Lung (tissue), 12 donors: ENCODE data around the gene SLC29A3. TPM values are rescaled to one million over a fixed set of nuclear protein-coding genes. Genes with fewer than 3 reads are reported as not detected.

Experiments used
- ATAC-seq: fragments of 200-7000 bp; cut with Tn5 transposase; one replicate; pipeline ENCODE4 v1.9.1; 2020; ENCODE audit warnings: moderate number of reproducible peaks; ENCODE audit not compliant: insufficient read depth, low FRiP score
- DNase-seq, 3 donors: peaks; one replicate each; pipeline ENCODE4 v3.0.0-alpha.2; 2013 to 2017
- H3K27ac ChIP-seq, 2 donors: one replicate each; pipeline ENCODE4 v1.5.1; 2013; ENCODE audit warnings: mild to moderate bottlenecking in 2 of 2, moderate library complexity in 2 of 2, control low read depth in 1 of 2, inconsistent platforms in 1 of 2, low read depth in 1 of 2, low read length in 1 of 2
- H3K27me3 ChIP-seq, 3 donors: one replicate each; pipeline ENCODE4 v1.5.1; 2013; ENCODE audit warnings: low read length in 2 of 3; ENCODE audit not compliant: control insufficient read depth in 3 of 3, insufficient read depth in 3 of 3
- H3K36me3 ChIP-seq, 4 donors: one replicate each; pipeline ENCODE4 v1.5.1; 2013; ENCODE audit warnings: low read length in 4 of 4, mild to moderate bottlenecking in 1 of 4, moderate library complexity in 1 of 4; ENCODE audit not compliant: control insufficient read depth in 4 of 4, insufficient read depth in 4 of 4
- H3K4me1 ChIP-seq, 5 donors: one replicate each; pipeline ENCODE4 v1.5.1; 2013; ENCODE audit warnings: low read length in 5 of 5, mild to moderate bottlenecking in 2 of 5, moderate library complexity in 1 of 5; ENCODE audit not compliant: control insufficient read depth in 5 of 5, insufficient read depth in 5 of 5
- H3K4me3 ChIP-seq: one replicate; pipeline ENCODE4 v1.5.1; 2013; ENCODE audit warnings: mild to moderate bottlenecking, control low read depth, moderate library complexity
- H3K9ac ChIP-seq, 2 donors: one replicate each; pipeline ENCODE4 v1.5.1; 2013; ENCODE audit warnings: low read length in 2 of 2, control low read depth in 1 of 2; ENCODE audit not compliant: insufficient read depth in 1 of 2
- H3K9me3 ChIP-seq, 4 donors: one replicate each; pipeline ENCODE4 v1.5.1; 2013; ENCODE audit warnings: low read length in 3 of 4, mild to moderate bottlenecking in 1 of 4, moderate library complexity in 1 of 4; ENCODE audit not compliant: control insufficient read depth in 4 of 4, insufficient read depth in 3 of 4
- WGBS, 2 donors: extraction: QIAGEN DNeasy Blood & Tissue Kit; methylation state at CpG; one replicate each; pipeline ENCODE4 v1.1.7; 2013; 5-methylcytosine and 5-hydroxymethylcytosine counted together
- polyA plus RNA-seq, 2 donors: library from polyadenylated mRNA; stranded (reverse); fragments of 200-250 nt; gene quantifications; one replicate each; pipeline ENCODE4 v1.2.1, GENCODE V29; 2013
- total RNA-seq, 2 donors: library from RNA; depleted of rRNA in 1 of 2; stranded (reverse); fragments of >200 nt in 1 of 2; gene quantifications; one replicate each; pipeline ENCODE4 v1.2.1, GENCODE V29; 2014 to 2021
- TF ChIP-seq, protein P1 (sequence below): IDR thresholded peaks from 2 replicates; pipeline ENCODE4 v1.5.1; 2012; ENCODE audit warnings: mild to moderate bottlenecking; ENCODE audit errors: control extremely low read depth, extremely low read depth
- donor health status: control.
- donor health status: control.
- donor health status: Bipolar disorder and iron deficiency.
- donor health status: healthy.
- donor health status: DM: yes; HTN: yes; CAD: no.

SLC29A3 gene
- total and polyA plus RNA-seq, 4 donors: 4.9 to 9.6 (median 5.4) TPM

DNA sequence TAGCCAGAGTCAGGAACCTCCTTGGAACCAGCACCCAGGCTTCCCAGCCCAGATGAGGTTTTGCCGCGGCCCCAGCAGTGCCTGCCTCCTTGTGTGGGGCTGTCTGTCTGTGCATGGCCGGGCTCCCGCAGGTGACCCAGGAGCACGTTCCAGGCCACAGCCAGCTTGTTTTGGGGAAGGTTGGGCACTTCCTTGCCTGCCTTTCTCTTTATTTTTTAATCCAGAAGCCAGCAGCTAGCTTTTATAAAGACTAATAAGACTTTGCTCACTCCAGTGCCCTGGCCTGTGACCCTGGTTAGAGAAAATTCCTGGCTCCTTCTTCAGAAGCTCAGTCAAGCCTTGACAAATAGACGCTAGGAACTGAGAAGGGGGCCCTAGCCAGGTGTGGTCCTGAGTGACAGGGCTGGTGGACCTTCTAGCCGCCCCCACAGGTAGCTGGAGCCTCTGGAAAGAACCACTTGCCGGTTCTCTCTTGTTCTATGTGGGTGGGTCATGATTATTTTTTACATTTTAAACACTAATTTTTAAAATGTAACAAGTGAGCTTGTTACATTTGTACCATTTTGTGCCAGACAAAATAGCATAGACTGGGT lies 837 bp downstream of the SLC29A3 start:
- Histone ChIP-seq H3K9ac (no peak overlapping the region), H3K27ac (peak overlapping the region in 1 of 2 donors; percentile 78), H3K4me3 (peak overlapping the region; percentile 70), H3K9me3 (no peaks in the 10 kb centered on the region), H3K36me3 (peaks cover 0 to 8% (median 3%) of the 10 kb centered on the region in 4 donors), H3K27me3 (no peaks in the 10 kb centered on the region), H3K4me1 (peaks cover 0 to 26% (median 7%) of the 10 kb centered on the region in 5 donors)
- ATAC-seq (no peak), DNase-seq (no peak)
- TF ChIP-seq, protein P1, sequence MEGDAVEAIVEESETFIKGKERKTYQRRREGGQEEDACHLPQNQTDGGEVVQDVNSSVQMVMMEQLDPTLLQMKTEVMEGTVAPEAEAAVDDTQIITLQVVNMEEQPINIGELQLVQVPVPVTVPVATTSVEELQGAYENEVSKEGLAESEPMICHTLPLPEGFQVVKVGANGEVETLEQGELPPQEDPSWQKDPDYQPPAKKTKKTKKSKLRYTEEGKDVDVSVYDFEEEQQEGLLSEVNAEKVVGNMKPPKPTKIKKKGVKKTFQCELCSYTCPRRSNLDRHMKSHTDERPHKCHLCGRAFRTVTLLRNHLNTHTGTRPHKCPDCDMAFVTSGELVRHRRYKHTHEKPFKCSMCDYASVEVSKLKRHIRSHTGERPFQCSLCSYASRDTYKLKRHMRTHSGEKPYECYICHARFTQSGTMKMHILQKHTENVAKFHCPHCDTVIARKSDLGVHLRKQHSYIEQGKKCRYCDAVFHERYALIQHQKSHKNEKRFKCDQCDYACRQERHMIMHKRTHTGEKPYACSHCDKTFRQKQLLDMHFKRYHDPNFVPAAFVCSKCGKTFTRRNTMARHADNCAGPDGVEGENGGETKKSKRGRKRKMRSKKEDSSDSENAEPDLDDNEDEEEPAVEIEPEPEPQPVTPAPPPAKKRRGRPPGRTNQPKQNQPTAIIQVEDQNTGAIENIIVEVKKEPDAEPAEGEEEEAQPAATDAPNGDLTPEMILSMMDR: no peak
- 42 to 46% methylated on average over 8 of the region's 8 CpGs for WGBS, 2 donors

GRCh38 chr10:71320592-71320991 lies 1.5 kb downstream of the SLC29A3 start:
- Histone ChIP-seq H3K4me3 (no peak overlapping the region), H3K36me3 (peaks cover 0 to 8% (median 3%) of the 10 kb centered on the region in 4 donors), H3K27me3 (no peaks in the 10 kb centered on the region), H3K27ac (no peak overlapping the region), H3K9me3 (no peaks in the 10 kb centered on the region), H3K4me1 (peaks cover 0 to 25% (median 7%) of the 10 kb centered on the region in 5 donors), H3K9ac (no peak overlapping the region)
- 90 to 96% methylated on average over 5 of the region's 5 CpGs for WGBS, 2 donors
- TF ChIP-seq, protein P1: no peak
- DNase-seq (no peak), ATAC-seq (no peak)

GRCh38 chr10:71321386-71321785 lies 2.3 kb downstream of the SLC29A3 start:
- H3K27me3 ChIP-seq: no peaks in the 10 kb centered on the region
- H3K9me3 ChIP-seq: no peaks in the 10 kb centered on the region
- peaks cover 0 to 8% (median 3%) of the 10 kb centered on the region in 4 donors for H3K36me3 ChIP-seq
- H3K4me1 ChIP-seq: peaks cover 0 to 18% (median 0%) of the 10 kb centered on the region in 5 donors
- DNase-seq (no peak), ATAC-seq (no peak)
- WGBS, 2 donors: 85 to 91% methylated on average over 1 of the region's 1 CpG
- H3K27ac ChIP-seq: no peak overlapping the region
- TF ChIP-seq, protein P1: no peak
- no peak overlapping the region for H3K9ac ChIP-seq
- H3K4me3 ChIP-seq: no peak overlapping the region

DNA sequence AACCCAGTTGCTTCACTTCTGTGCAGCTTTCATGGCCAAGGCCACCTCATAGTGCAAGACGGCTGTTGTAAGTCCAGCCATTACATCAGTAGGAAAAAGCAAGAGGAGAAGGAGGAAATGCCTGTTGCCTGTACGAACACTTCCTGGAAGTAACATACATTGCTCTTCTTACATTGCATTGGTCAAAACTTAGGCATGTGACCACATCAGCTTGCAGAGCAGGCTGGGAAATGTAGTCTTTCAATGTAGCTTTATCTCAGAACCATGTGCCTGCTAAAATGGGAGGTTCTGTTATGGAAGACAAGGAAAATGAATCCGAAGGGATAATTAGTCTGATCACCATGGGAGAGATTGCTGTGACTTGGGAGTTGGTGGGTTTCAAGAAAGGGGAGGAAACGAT lies 4.3 kb downstream of the SLC29A3 start:
- H3K4me1 ChIP-seq: peaks cover 0 to 11% (median 0%) of the 10 kb centered on the region in 5 donors
- no peaks in the 10 kb centered on the region for H3K27me3 ChIP-seq
- no peak for ATAC-seq
- peaks cover 0 to 10% (median 3%) of the 10 kb centered on the region in 4 donors for H3K36me3 ChIP-seq
- no peak overlapping the region for H3K4me3 ChIP-seq
- TF ChIP-seq, protein P1: no peak
- H3K9me3 ChIP-seq: no peaks in the 10 kb centered on the region
- no peak overlapping the region for H3K27ac ChIP-seq
- H3K9ac ChIP-seq: no peak overlapping the region
- no peak for DNase-seq
- 63 to 83% methylated on average over 4 of the region's 4 CpGs for WGBS, 2 donors
